DOHH2 (cell line): ENCODE results near the gene HIVEP2.

Experiments
- H3F3A ChIP-seq: fragments of 200-600 bp; sonication (generic), shearing (Covaris generic); 2 replicates; pipeline ENCODE4 v1.6.0; 2016; ENCODE audit warnings: antibody characterized with exemption, mild to moderate bottlenecking; ENCODE audit not compliant: control insufficient read depth, insufficient read depth
- H3K27ac ChIP-seq: fragments of 200-600 bp; sonication (generic); 2 replicates; pipeline ENCODE4 v1.5.1; 2014; ENCODE audit warnings: low read depth, mild to moderate bottlenecking, low read length, moderate library complexity
- H3K27me3 ChIP-seq: fragments of 200-600 bp; sonication (generic); 2 replicates; pipeline ENCODE4 v1.6.1; 2014; ENCODE audit warnings: mild to moderate bottlenecking, low read length, mixed read lengths; ENCODE audit not compliant: control insufficient read depth
- H3K36me3 ChIP-seq: fragments of 200-600 bp; sonication (generic); 2 replicates; pipeline ENCODE4 v1.6.1; 2014; ENCODE audit warnings: mild to moderate bottlenecking, low read length, moderate library complexity, mixed read lengths; ENCODE audit not compliant: control insufficient read depth
- H3K4me1 ChIP-seq: fragments of 200-600 bp; sonication (generic); 2 replicates; pipeline ENCODE4 v1.6.1; 2014; ENCODE audit warnings: mild to moderate bottlenecking, low read length, mixed read lengths; ENCODE audit not compliant: control insufficient read depth
- H3K4me2 ChIP-seq: fragments of 200-600 bp; sonication (generic); 2 replicates; pipeline ENCODE4 v1.6.0; 2014; ENCODE audit warnings: mild to moderate bottlenecking, low read length, moderate library complexity
- H3K4me3 ChIP-seq: fragments of 200-600 bp; sonication (generic); 2 replicates; pipeline ENCODE4 v1.5.1; 2014; ENCODE audit warnings: mild to moderate bottlenecking, low read length, mixed read lengths
- H3K79me2 ChIP-seq: fragments of 200-600 bp; sonication (generic); 2 replicates; pipeline ENCODE4 v1.6.1; 2014; ENCODE audit warnings: mild to moderate bottlenecking, low read length, mixed read lengths; ENCODE audit not compliant: control insufficient read depth
- H3K9me2 ChIP-seq: fragments of 200-600 bp; sonication (generic); replicated peaks from 2 replicates; pipeline ENCODE4 v1.6.1; 2014; ENCODE audit warnings: mild to moderate bottlenecking, low read length, mixed read lengths; ENCODE audit not compliant: control insufficient read depth
- H3K9me3 ChIP-seq: fragments of 200-600 bp; sonication (generic); 2 replicates; pipeline ENCODE4 v1.6.1; 2014; ENCODE audit warnings: antibody characterized with exemption, low read length, mixed read lengths; ENCODE audit not compliant: control insufficient read depth, insufficient read depth
- H4K20me1 ChIP-seq: fragments of 200-600 bp; sonication (generic); 2 replicates; pipeline ENCODE4 v1.6.0; 2014; ENCODE audit warnings: low read depth, mild to moderate bottlenecking, antibody characterized with exemption, low read length, moderate library complexity; ENCODE audit not compliant: control insufficient read depth, insufficient read depth
- CTCF ChIP-seq: fragments of 200-600 bp; sonication (generic); IDR thresholded peaks from one replicate; pipeline ENCODE4 v1.5.1; 2014; ENCODE audit warnings: antibody characterized with exemption, mild to moderate bottlenecking, low read depth, low read length; ENCODE audit not compliant: poor library complexity, severe bottlenecking
- EZH2phosphoT487 ChIP-seq: fragments of 200-600 bp; sonication (generic); IDR thresholded peaks from 2 replicates; pipeline ENCODE4 v1.6.1; 2017; ENCODE audit warnings: borderline replicate concordance, mild to moderate bottlenecking, antibody characterized with exemption, low read length, moderate library complexity, mixed read lengths

HIVEP2 gene, protein sequence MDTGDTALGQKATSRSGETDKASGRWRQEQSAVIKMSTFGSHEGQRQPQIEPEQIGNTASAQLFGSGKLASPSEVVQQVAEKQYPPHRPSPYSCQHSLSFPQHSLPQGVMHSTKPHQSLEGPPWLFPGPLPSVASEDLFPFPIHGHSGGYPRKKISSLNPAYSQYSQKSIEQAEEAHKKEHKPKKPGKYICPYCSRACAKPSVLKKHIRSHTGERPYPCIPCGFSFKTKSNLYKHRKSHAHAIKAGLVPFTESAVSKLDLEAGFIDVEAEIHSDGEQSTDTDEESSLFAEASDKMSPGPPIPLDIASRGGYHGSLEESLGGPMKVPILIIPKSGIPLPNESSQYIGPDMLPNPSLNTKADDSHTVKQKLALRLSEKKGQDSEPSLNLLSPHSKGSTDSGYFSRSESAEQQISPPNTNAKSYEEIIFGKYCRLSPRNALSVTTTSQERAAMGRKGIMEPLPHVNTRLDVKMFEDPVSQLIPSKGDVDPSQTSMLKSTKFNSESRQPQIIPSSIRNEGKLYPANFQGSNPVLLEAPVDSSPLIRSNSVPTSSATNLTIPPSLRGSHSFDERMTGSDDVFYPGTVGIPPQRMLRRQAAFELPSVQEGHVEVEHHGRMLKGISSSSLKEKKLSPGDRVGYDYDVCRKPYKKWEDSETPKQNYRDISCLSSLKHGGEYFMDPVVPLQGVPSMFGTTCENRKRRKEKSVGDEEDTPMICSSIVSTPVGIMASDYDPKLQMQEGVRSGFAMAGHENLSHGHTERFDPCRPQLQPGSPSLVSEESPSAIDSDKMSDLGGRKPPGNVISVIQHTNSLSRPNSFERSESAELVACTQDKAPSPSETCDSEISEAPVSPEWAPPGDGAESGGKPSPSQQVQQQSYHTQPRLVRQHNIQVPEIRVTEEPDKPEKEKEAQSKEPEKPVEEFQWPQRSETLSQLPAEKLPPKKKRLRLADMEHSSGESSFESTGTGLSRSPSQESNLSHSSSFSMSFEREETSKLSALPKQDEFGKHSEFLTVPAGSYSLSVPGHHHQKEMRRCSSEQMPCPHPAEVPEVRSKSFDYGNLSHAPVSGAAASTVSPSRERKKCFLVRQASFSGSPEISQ (N-terminal part only)

GRCh38 chr6:142945049-142945445 is at the start of gene HIVEP2:
TSS of gene HIVEP2 (minus strand) at chr6:142945176. CDS start at chr6:142774738, 170,438 bp downstream.
- peaks cover 6% of the 10 kb centered on the region for H3K36me3 ChIP-seq
- H3K79me2 ChIP-seq, result peaks cover 44% of the 10 kb centered on the region
- no peaks in the 10 kb centered on the region for H3K9me3 ChIP-seq
- peak within 1 kb of the TSS; percentile 99 for H3K4me2 ChIP-seq
- no peaks in the 10 kb centered on the region for H3K9me2 ChIP-seq
- no peak for TF ChIP-seq CTCF
- no peak for TF ChIP-seq EZH2phosphoT487
- peaks cover 29% of the 10 kb centered on the region for H3F3A ChIP-seq
- H3K27ac ChIP-seq, result peak within 1 kb of the TSS; percentile 98
- H3K4me3 ChIP-seq, result peak within 1 kb of the TSS; percentile 94
- H3K4me1 ChIP-seq, result peaks cover 59% of the 10 kb centered on the region
- no peaks in the 10 kb centered on the region for H3K27me3 ChIP-seq
- no peaks in the 10 kb centered on the region for H4K20me1 ChIP-seq

DNA sequence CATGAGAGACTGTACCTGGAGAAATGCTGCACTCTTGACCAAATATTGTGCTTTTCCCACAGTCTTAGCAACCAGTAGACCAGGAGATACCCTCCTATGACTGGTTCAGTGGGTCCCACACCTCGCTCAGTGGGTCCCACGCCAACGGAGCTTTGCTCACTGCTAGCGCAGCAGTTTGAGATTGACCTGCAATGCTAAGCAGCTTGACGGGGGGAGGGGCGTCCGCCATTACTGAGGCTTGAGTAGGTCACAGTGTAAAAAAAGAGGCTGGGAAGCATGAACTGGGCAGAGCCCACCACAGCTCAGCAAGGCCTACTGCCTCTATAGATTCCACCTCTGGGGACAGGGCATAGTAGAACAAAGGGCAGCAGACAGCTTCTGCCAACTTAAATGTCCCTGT is 49.0 kb upstream of the HIVEP2 start:
- H4K20me1 ChIP-seq, result no peaks in the 10 kb centered on the region
- H3F3A ChIP-seq, result no peaks in the 10 kb centered on the region
- H3K36me3 ChIP-seq, result no peaks in the 10 kb centered on the region
- TF ChIP-seq CTCF (no peak), EZH2phosphoT487 (no peak)
- H3K27me3 ChIP-seq, result no peaks in the 10 kb centered on the region
- no peak overlapping the region for H3K4me2 ChIP-seq
- no peaks in the 10 kb centered on the region for H3K9me2 ChIP-seq
- H3K4me1 ChIP-seq, result no peaks in the 10 kb centered on the region
- no peak overlapping the region for H3K27ac ChIP-seq
- no peaks in the 10 kb centered on the region for H3K9me3 ChIP-seq
- no peaks in the 10 kb centered on the region for H3K79me2 ChIP-seq
- H3K4me3 ChIP-seq, result no peak overlapping the region

GRCh38 chr6:142987490-142987889 is 42.5 kb upstream of the HIVEP2 start:
- Histone ChIP-seq H3F3A (no peaks in the 10 kb centered on the region), H3K79me2 (no peaks in the 10 kb centered on the region), H3K27me3 (no peaks in the 10 kb centered on the region), H3K4me3 (no peak overlapping the region), H3K4me1 (no peaks in the 10 kb centered on the region), H4K20me1 (no peaks in the 10 kb centered on the region), H3K9me2 (no peaks in the 10 kb centered on the region), H3K4me2 (no peak overlapping the region), H3K27ac (no peak overlapping the region), H3K36me3 (no peaks in the 10 kb centered on the region), H3K9me3 (no peaks in the 10 kb centered on the region)
- no peak for TF ChIP-seq CTCF
- no peak for TF ChIP-seq EZH2phosphoT487
